Neural crest cell (in vitro differentiated cells): ENCODE measurements around the gene OTUB2. TPM values are rescaled to one million over a fixed set of nuclear protein-coding genes. Genes with fewer than 3 reads are reported as not detected.

Source experiments
- DNase-seq: peaks from one replicate; pipeline ENCODE4 v3.0.0; 2021; ENCODE audit warnings: low read depth, mixed read lengths, low spot score
- H3K27ac Mint-ChIP-seq: one replicate; pipeline ENCODE4 v1.8.0; 2021; ENCODE audit warnings: mild to moderate bottlenecking, mixed read lengths; ENCODE audit not compliant: unreplicated experiment
- H3K27me3 Mint-ChIP-seq: 2 replicates; pipeline ENCODE4 v1.8.0; 2021; ENCODE audit warnings: low read depth, mild to moderate bottlenecking, mixed read lengths
- H3K36me3 Mint-ChIP-seq: 2 replicates; pipeline ENCODE4 v1.8.0; 2021; ENCODE audit warnings: low read depth, mild to moderate bottlenecking, mixed read lengths
- H3K4me1 Mint-ChIP-seq: 2 replicates; pipeline ENCODE4 v1.8.0; 2021; ENCODE audit warnings: mixed read lengths
- H3K4me3 Mint-ChIP-seq: one replicate; pipeline ENCODE4 v1.8.0; 2021; ENCODE audit warnings: mild to moderate bottlenecking, mixed read lengths
- H3K9me3 Mint-ChIP-seq: 2 replicates; pipeline ENCODE4 v1.8.0; 2021; ENCODE audit warnings: mixed read lengths
- total RNA-seq: library from RNA; stranded (reverse); gene quantifications from 2 replicates; pipeline ENCODE4 v1.2.1, GENCODE V29; 2021
- TF ChIP-seq, protein P1 (sequence below): fragments of 200-600 bp; sonication (generic); conservative IDR thresholded peaks from 2 replicates; pipeline ENCODE4 v1.5.0; 2021; ENCODE audit warnings: antibody characterized with exemption, mild to moderate bottlenecking

The OTUB2 gene
- total RNA-seq, 1 donor from 2014 or later: 4.4 TPM

DNA sequence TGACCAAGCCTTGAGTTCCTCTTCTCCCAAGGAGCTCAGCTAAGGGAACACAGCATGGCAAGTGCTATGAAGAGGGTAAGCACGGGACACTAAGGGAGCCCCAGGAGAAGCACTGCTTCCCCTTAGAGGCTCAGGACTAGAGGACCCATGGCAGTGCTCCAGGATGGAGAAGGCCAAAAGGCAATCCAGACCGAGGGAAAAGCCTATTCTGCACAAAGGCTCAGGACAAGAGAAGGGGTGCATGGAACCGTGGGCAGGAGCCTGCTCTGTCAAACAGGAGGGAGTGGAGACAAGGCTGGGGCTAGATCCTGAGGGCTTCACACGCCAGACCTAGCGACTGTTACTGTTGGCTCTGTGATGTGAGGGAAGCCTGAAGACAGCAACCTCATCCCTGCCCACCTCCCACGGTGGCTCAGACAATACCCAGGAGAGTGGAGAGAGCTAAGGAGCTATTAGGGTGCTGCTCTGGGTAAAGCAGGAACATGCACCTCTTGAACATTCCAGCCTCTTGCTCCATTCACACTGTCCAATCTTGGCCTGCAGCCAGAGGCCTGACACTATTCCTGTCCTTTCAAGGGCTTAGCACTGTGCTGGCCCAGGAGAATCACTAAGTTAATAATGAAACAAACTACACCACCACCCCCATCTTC, 24.2 kb downstream of the OTUB2 start:
- H3K27ac Mint-ChIP-seq: no peak overlapping the region

DNA sequence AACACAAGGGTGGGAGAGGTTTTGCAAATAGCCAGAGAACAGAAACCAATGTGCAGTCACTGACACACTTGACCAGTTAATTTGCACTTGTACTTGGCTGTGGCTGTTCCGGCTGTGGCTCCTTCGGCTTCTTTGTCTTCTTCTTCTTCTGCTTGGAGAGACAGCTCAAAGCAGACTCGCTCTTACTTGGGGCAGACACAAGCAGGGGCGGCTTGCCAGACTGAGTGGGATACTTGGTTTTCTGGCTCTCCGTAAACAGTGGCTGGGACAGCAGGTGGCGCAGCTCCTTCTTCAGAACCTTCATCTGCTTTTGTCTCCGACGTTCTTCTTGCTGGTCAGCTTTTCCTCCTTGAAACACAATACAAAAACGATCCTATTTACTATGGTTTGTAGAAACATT, 25.0 kb downstream of the OTUB2 start:
- no peaks in the 10 kb centered on the region for H3K9me3 Mint-ChIP-seq
- no peaks in the 10 kb centered on the region for H3K27me3 Mint-ChIP-seq
- H3K36me3 Mint-ChIP-seq: peaks cover 31% of the 10 kb centered on the region
- DNase-seq: no peak
- no peak overlapping the region for H3K4me3 Mint-ChIP-seq
- H3K4me1 Mint-ChIP-seq: no peaks in the 10 kb centered on the region
- peak overlapping the region; percentile 0 for H3K27ac Mint-ChIP-seq
- TF ChIP-seq, protein P1, sequence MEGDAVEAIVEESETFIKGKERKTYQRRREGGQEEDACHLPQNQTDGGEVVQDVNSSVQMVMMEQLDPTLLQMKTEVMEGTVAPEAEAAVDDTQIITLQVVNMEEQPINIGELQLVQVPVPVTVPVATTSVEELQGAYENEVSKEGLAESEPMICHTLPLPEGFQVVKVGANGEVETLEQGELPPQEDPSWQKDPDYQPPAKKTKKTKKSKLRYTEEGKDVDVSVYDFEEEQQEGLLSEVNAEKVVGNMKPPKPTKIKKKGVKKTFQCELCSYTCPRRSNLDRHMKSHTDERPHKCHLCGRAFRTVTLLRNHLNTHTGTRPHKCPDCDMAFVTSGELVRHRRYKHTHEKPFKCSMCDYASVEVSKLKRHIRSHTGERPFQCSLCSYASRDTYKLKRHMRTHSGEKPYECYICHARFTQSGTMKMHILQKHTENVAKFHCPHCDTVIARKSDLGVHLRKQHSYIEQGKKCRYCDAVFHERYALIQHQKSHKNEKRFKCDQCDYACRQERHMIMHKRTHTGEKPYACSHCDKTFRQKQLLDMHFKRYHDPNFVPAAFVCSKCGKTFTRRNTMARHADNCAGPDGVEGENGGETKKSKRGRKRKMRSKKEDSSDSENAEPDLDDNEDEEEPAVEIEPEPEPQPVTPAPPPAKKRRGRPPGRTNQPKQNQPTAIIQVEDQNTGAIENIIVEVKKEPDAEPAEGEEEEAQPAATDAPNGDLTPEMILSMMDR: peak; percentile 52

More for the DNA sequence above, 24.2 kb downstream of the OTUB2 start:
- no peak overlapping the region for H3K4me3 Mint-ChIP-seq
- no peaks in the 10 kb centered on the region for H3K9me3 Mint-ChIP-seq
- TF ChIP-seq, protein P1: no peak
- no peaks in the 10 kb centered on the region for H3K27me3 Mint-ChIP-seq
- no peaks in the 10 kb centered on the region for H3K4me1 Mint-ChIP-seq
- DNase-seq: no peak
- peaks cover 27% of the 10 kb centered on the region for H3K36me3 Mint-ChIP-seq

- no peak overlapping the region for H3K4me3 Mint-ChIP-seq
- H3K27ac Mint-ChIP-seq: no peak overlapping the region
- no peaks in the 10 kb centered on the region for H3K4me1 Mint-ChIP-seq
- TF ChIP-seq, protein P1: no peak
- no peaks in the 10 kb centered on the region for H3K9me3 Mint-ChIP-seq
- H3K36me3 Mint-ChIP-seq: peaks cover 31% of the 10 kb centered on the region
- no peaks in the 10 kb centered on the region for H3K27me3 Mint-ChIP-seq
- no peak for DNase-seq
Measured at GRCh38 chr14:94051779-94052178, 25.6 kb downstream of the OTUB2 start.

DNA sequence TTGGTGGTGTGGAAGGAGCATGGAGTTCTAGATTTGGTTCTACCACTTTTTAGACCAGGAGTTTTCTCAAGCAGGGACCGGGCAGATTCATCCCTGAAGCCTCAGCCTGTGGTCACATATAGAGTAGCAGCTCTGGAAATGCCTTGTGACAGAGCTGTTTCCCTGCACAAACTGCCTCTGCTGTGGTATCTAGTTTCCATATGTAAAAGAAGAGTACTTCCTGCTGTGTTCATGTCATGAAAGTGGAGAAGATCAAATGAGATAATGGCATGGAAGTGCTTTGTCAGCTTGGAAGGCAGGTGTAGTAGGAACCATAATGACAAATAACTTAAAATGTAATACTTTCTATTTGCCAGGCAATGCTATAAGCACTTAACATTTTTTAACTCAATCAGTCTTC, 26.1 kb downstream of the OTUB2 start:
- Mint-ChIP-seq H3K27me3 (no peaks in the 10 kb centered on the region), H3K4me1 (no peaks in the 10 kb centered on the region), H3K36me3 (peaks cover 31% of the 10 kb centered on the region), H3K9me3 (no peaks in the 10 kb centered on the region), H3K4me3 (no peak overlapping the region), H3K27ac (no peak overlapping the region)
- DNase-seq: no peak
- TF ChIP-seq, protein P1: no peak

DNA sequence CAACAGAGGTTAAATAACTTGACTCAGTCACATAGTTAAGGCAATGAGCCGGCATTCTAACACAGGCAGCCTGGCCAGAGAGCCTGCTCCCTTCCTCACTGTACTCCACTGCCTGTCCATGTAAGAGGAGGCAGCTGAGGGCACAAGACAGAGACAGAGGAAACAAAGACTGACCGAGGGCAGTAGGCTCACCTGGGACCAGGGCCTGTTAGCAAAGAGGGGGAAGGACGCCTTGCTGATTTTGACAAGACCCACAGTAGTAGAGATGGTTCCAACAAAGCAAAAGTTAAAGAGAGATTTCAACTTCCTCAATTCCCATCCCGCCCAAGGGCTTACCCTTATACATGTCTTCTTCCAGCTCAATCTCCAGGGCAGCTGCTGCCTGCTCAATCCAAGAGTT, 26.5 kb downstream of the OTUB2 start:
- Mint-ChIP-seq H3K27ac (no peak overlapping the region), H3K27me3 (no peaks in the 10 kb centered on the region), H3K36me3 (peaks cover 31% of the 10 kb centered on the region), H3K9me3 (no peaks in the 10 kb centered on the region), H3K4me1 (no peaks in the 10 kb centered on the region), H3K4me3 (no peak overlapping the region)
- TF ChIP-seq, protein P1: no peak
- no peak for DNase-seq
